GM18499 (cell line): ENCODE data around the gene NUP62.

Experiments used
- ATAC-seq: cut with Tn5 transposase; IDR thresholded peaks from one replicate; pipeline ENCODE4 v1.9.1; 2021; ENCODE audit warnings: moderate number of reproducible peaks; ENCODE audit not compliant: insufficient read depth, unreplicated experiment

The NUP62 gene

GRCh38 chr19:49857061-49857837 is 72.1 kb downstream of the NUP62 start:
- ATAC-seq: no peak
